CD4-positive, alpha-beta T cell treated with Interferon gamma for 1 hour (primary cell): Measurements from ENCODE around the gene CYP2A6.
"Not testable (repeated sequence)": the region's sequence is repeated elsewhere in the genome, so short reads cannot be mapped to it uniquely, and the experiment has no call there.

Experiments used
- DNase-seq: peaks from one replicate; pipeline ENCODE4 v3.0.0-alpha.2; 2020

CYP2A6 gene

GRCh38 chr19:40818480-40819399 lies 31.5 kb downstream of the CYP2A6 start:
- peak; percentile 81 for DNase-seq

GRCh38 chr19:40815223-40815622 lies 35.0 kb downstream of the CYP2A6 start:
- no peak for DNase-seq

- no peak for DNase-seq
These were observed 37.1 kb downstream of the CYP2A6 start for GRCh38 chr19:40813182-40813581.

- DNase-seq = not testable (repeated sequence)
These were observed 37.7 kb downstream of the CYP2A6 start for GRCh38 chr19:40812571-40812970.

GRCh38 chr19:40811478-40812341 lies 38.5 kb downstream of the CYP2A6 start:
- DNase-seq = no peak

GRCh38 chr19:40810649-40811408 lies 39.4 kb downstream of the CYP2A6 start:
- peak; percentile 66 for DNase-seq

- DNase-seq = no peak
These were observed 40.1 kb downstream of the CYP2A6 start for GRCh38 chr19:40810160-40810559.

GRCh38 chr19:40809358-40810086 lies 40.7 kb downstream of the CYP2A6 start:
- no peak for DNase-seq

- DNase-seq = no peak
These were observed 41.8 kb downstream of the CYP2A6 start for GRCh38 chr19:40808497-40808896.

DNA sequence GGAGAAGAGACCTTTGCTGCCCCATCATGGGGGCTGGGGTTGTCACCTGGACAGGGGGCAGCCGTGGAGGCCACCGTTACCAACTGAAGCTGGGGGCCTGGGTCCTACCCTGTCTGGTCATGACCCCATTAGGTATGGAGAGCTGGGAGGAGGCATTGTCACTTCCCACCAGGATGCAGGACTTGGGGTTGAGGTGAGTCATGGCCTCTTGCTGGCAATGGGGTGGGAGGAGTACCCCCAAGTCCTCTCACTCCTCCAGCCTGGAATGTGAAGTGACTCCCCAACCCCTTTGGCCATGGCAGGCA lies 42.3 kb downstream of the CYP2A6 start:
- no peak for DNase-seq

DNA sequence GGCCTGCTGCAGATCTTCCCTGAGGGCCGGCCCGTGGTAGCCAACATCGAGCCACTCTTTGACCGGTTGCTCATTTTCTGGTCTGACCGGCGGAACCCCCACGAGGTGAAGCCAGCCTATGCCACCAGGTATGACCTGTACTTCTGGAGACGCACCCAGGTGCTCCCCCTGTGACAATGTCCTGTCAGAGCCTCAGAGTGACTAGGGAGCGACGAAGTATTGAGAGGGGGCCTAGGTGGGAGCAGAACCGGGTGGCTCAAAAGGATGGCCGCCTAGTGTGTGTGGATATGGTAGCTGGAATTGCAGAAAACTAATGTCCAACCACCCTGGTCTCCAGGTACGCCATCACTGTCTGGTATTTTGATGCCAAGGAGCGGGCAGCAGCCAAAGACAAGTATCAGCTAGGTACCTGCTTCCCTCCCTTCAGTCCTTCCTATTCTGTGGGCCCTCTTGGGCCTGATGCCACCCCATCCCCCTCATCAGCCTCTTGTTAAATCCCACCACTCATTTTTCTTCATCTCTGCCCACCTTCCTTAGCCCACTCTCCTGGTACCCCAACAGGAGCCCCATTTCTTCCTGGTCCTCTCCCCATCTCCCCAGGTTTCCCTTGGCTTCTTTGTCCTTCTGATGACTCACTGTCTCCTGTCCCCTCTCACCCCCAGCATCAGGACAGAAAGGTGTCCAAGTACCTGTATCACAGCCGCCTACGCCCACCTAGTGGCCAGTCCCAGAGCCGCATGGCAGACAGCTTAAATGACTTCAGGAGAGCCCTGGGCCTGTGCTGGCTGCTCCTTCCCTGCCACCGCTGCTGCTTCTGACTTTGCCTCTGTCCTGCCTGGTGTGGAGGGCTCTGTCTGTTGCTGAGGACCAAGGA lies 42.9 kb downstream of the CYP2A6 start:
- no peak for DNase-seq

- peak; percentile 81 for DNase-seq
These were observed 43.7 kb downstream of the CYP2A6 start for GRCh38 chr19:40806423-40807146.

DNA sequence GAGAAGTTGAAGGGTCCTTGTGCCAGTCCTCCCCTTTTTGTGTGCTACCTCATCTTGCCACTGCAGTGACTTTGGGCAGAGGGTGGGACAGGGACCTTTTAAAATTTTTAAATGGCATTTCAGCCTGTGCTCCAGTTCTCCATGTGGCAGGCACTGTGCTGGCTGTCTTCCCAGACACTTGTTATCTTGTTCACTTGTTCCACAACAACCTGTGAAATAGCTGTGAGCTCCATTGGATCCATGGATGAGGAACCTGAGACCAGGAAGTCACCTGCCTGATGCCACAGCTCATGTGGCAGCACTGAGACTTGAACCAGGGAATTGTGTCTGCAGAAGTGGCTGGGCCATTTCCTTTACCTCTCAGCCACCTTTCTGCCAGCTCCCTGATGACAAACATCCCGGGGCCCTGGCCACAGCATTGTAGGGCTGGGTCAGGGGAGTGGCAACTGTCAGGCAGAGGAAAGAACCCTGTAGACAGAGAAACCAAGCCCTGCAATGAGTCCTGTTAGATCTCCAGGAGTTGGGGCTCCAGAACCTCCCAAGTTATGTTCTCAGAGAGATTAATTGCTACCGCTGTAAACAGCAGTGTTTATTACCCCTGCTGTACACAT lies 44.9 kb downstream of the CYP2A6 start:
- peak; percentile 34 for DNase-seq

- no peak for DNase-seq
These were observed 45.4 kb downstream of the CYP2A6 start for GRCh38 chr19:40804783-40805242.

DNA sequence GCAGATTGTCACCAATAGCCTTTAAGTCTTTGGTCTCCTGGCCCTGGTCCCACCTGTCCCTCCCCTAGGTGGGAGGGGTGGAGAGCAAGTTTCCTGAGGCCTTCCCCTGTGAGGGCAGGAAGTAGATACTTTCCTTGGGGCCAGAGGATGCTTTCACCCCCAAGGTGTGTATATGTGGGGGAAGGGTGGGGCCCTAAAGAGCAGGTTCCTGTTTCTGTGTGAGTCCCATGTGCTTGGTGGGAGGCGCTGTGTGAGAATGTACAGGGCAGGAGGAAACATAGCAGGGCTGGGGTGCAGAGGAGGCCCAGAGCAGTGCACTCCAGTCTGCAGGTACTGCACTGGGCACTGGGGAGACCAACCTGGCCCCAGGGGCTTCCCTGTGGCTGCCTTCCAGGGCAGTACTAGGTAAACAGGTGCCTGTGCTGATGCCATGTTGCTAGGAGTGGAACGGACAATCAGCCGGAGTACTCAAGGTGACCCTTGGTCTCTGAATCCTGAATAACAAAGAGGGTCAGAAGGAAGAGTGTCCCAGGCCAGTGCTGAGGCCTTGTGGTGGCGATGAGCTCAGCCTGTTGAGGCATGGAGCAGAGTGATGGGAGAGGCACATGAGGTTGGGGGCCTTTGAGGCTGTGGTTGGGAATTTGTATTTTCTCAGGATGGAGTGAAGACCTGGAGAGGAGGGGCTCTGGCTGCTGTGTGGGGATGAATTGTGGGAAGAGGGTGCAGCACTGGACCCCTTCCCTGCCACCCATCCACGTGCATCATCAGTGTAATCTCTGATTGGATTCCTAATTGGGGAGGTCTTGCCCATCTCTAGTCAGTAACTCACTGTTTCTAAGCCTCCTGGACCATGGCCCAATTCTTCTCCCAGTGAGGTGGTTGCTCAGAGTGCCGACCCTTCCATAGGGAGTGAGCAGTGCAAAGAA lies 46.1 kb downstream of the CYP2A6 start:
- peak; percentile 86 for DNase-seq

GRCh38 chr19:40803170-40803856 lies 46.9 kb downstream of the CYP2A6 start:
- DNase-seq = no peak

GRCh38 chr19:40802300-40803169 lies 47.7 kb downstream of the CYP2A6 start:
- no peak for DNase-seq
